DMS53 treated with DMSO at 0.1 percent for 48 hours (cell line): ENCODE measurements around the gene FBLL1.
"Not testable (repeated sequence)": the region's sequence is repeated elsewhere in the genome, so short reads cannot be mapped to it uniquely, and the experiment has no call there.

Experiments
- DNase-seq: peaks from one replicate; lab custom pipeline; 2025; ENCODE audit not compliant: unreplicated experiment; lab: John Stamatoyannopoulos, UW

The FBLL1 gene

GRCh38 chr5:168528521-168529373 lies at the start of gene FBLL1:
Gene FBLL1 (plus strand): TSS chr5:168529305. CDS start chr5:168529505, 200 bp downstream.
- DNase-seq, result no peak

GRCh38 chr5:168480601-168481000 lies 48.5 kb upstream of the FBLL1 start:
- DNase-seq, result no peak

GRCh38 chr5:168481330-168481788 lies 47.7 kb upstream of the FBLL1 start:
- DNase-seq, result no peak

- no peak for DNase-seq
Measured at GRCh38 chr5:168482361-168482760, 46.7 kb upstream of the FBLL1 start.

- peak; percentile 87 for DNase-seq
Measured at GRCh38 chr5:168486136-168486879, 42.8 kb upstream of the FBLL1 start, which contains the start of gene RARS1. Gene RARS1 (plus strand): TSS chr5:168486471. CDS start chr5:168486499, 28 bp downstream.

GRCh38 chr5:168489059-168489458 lies 40.0 kb upstream of the FBLL1 start:
- no peak for DNase-seq

GRCh38 chr5:168494057-168494555 lies 35.0 kb upstream of the FBLL1 start:
- no peak for DNase-seq

- no peak for DNase-seq
Measured at GRCh38 chr5:168502563-168503237, 26.4 kb upstream of the FBLL1 start.

- no peak for DNase-seq
Measured at GRCh38 chr5:168513861-168514428, 15.2 kb upstream of the FBLL1 start.

- peak; percentile 64 for DNase-seq
Measured at GRCh38 chr5:168525856-168526255, 3.2 kb upstream of the FBLL1 start.

GRCh38 chr5:168527756-168528295 lies 1.3 kb upstream of the FBLL1 start:
- no peak for DNase-seq

GRCh38 chr5:168529374-168530234 lies 499 bp downstream of the FBLL1 start:
- no peak for DNase-seq

- no peak for DNase-seq
Measured at GRCh38 chr5:168530621-168531150, 1.6 kb downstream of the FBLL1 start.

GRCh38 chr5:168531191-168531590 lies 2.1 kb downstream of the FBLL1 start:
- DNase-seq, result no peak

- DNase-seq, result no peak
Measured at GRCh38 chr5:168531987-168532864, 3.1 kb downstream of the FBLL1 start.

GRCh38 chr5:168534351-168534750 lies 5.2 kb downstream of the FBLL1 start:
- DNase-seq, result not testable (repeated sequence)

- no peak for DNase-seq
Measured at GRCh38 chr5:168537176-168537575, 8.1 kb downstream of the FBLL1 start.

- no peak for DNase-seq
Measured at GRCh38 chr5:168549554-168549953, 20.4 kb downstream of the FBLL1 start.
